Myometrial cell (primary cell): ENCODE measurements around the gene PCLO. TPM values are rescaled to one million over a fixed set of nuclear protein-coding genes. Genes with fewer than 3 reads are reported as not detected.

Experiments used
- total RNA-seq: library from RNA; depleted of rRNA; stranded (reverse); fragments of >200 nt; gene quantifications from 2 replicates; pipeline ENCODE4 v1.2.3, GENCODE V29; 2015

Gene PCLO, protein sequence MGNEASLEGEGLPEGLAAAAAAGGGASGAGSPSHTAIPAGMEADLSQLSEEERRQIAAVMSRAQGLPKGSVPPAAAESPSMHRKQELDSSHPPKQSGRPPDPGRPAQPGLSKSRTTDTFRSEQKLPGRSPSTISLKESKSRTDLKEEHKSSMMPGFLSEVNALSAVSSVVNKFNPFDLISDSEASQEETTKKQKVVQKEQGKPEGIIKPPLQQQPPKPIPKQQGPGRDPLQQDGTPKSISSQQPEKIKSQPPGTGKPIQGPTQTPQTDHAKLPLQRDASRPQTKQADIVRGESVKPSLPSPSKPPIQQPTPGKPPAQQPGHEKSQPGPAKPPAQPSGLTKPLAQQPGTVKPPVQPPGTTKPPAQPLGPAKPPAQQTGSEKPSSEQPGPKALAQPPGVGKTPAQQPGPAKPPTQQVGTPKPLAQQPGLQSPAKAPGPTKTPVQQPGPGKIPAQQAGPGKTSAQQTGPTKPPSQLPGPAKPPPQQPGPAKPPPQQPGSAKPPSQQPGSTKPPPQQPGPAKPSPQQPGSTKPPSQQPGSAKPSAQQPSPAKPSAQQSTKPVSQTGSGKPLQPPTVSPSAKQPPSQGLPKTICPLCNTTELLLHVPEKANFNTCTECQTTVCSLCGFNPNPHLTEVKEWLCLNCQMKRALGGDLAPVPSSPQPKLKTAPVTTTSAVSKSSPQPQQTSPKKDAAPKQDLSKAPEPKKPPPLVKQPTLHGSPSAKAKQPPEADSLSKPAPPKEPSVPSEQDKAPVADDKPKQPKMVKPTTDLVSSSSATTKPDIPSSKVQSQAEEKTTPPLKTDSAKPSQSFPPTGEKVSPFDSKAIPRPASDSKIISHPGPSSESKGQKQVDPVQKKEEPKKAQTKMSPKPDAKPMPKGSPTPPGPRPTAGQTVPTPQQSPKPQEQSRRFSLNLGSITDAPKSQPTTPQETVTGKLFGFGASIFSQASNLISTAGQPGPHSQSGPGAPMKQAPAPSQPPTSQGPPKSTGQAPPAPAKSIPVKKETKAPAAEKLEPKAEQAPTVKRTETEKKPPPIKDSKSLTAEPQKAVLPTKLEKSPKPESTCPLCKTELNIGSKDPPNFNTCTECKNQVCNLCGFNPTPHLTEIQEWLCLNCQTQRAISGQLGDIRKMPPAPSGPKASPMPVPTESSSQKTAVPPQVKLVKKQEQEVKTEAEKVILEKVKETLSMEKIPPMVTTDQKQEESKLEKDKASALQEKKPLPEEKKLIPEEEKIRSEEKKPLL (N-terminal part only)
- total RNA-seq: 1.1 and 2.9 TPM in 2 replicates

GRCh38 chr7:83162402-83163256 is at the start of gene PCLO:
Gene PCLO (minus strand): TSS chr7:83162884. CDS start chr7:83162592, 292 bp downstream.

